IMR-90 (cell line): ENCODE results near the gene TNFRSF25. TPM values are rescaled to one million over a fixed set of nuclear protein-coding genes. Genes with fewer than 3 reads are reported as not detected.

ENCODE experiments used
- ATAC-seq: fragments of 200-7000 bp; cut with Tn5 transposase; 2 replicates; pipeline ENCODE4 v1.9.1; 2020; ENCODE audit warnings: low read depth, mild to moderate bottlenecking, moderate library complexity
- BruUV-seq: library from RNA; stranded (reverse); fragments of 400-500 nt; replicated peaks from 2 replicates; lab custom pipeline; 2021; lab: Mats Ljungman, UMichigan
- CTCF ChIA-PET: fragments of 300-600 bp; formaldehyde crosslinking; extraction: SDS; loops from one replicate; lab custom pipeline; 2021; ENCODE audit warnings: antibody characterized with exemption; lab: Yijun Ruan, JAX
- POLR2A ChIA-PET: fragments of 300-600 bp; sonication (Branson Sonifier 250); formaldehyde crosslinking; loops from one replicate; lab custom pipeline; 2022; ENCODE audit warnings: antibody characterized with exemption; ENCODE audit not compliant: unreplicated experiment; lab: Charles Lee
- DNase-seq: peaks from one replicate; pipeline ENCODE4 v3.0.0; 2013
- H2AFZ ChIP-seq: replicated peaks from 2 replicates; pipeline ENCODE3; 2013; ENCODE audit warnings: low read length, mild to moderate bottlenecking; ENCODE audit not compliant: poor library complexity
- H2AK5ac ChIP-seq: 2 replicates; pipeline ENCODE4 v1.6.1; 2013; ENCODE audit warnings: low read depth, low read length, inconsistent platforms
- H2AK9ac ChIP-seq: replicated peaks from 2 replicates; pipeline ENCODE3; 2013; ENCODE audit warnings: mild to moderate bottlenecking, low read depth, low read length, moderate library complexity; ENCODE audit not compliant: poor library complexity
- H2BK120ac ChIP-seq: 2 replicates; pipeline ENCODE4 v1.6.1; 2013; ENCODE audit warnings: low read depth, low read length, inconsistent platforms
- H2BK15ac ChIP-seq: 3 replicates; pipeline ENCODE4 v1.6.1; 2013; ENCODE audit warnings: low read depth, low read length, inconsistent platforms
- H2BK20ac ChIP-seq: 2 replicates; pipeline ENCODE4 v1.6.1; 2013; ENCODE audit warnings: low read depth, mild to moderate bottlenecking, inconsistent platforms, low read length, moderate library complexity
- H2BK5ac ChIP-seq: 2 replicates; pipeline ENCODE4 v1.6.1; 2013; ENCODE audit warnings: mild to moderate bottlenecking, low read depth, low read length, inconsistent platforms; ENCODE audit not compliant: poor library complexity, severe bottlenecking
- H3K14ac ChIP-seq: replicated peaks from 2 replicates; pipeline ENCODE4 v1.6.1; 2013; ENCODE audit warnings: low read depth, low read length, inconsistent platforms
- H3K18ac ChIP-seq: 2 replicates; pipeline ENCODE4 v1.6.1; 2013; ENCODE audit warnings: low read depth, low read length, control low read depth
- H3K23ac ChIP-seq: 2 replicates; pipeline ENCODE4 v1.6.1; 2013; ENCODE audit warnings: low read depth, low read length, inconsistent platforms
- H3K27ac ChIP-seq: 2 replicates; pipeline ENCODE4 v1.5.1; 2013; ENCODE audit warnings: mild to moderate bottlenecking, control low read depth, low read length; ENCODE audit not compliant: insufficient read depth
- H3K27me3 ChIP-seq: 2 replicates; pipeline ENCODE4 v1.6.1; 2013; ENCODE audit warnings: low read length; ENCODE audit not compliant: control insufficient read depth, insufficient read depth
- H3K36me3 ChIP-seq: 2 replicates; pipeline ENCODE4 v1.6.1; 2013; ENCODE audit warnings: low read length, mixed read lengths; ENCODE audit not compliant: control insufficient read depth, insufficient read depth
- H3K4ac ChIP-seq: 2 replicates; pipeline ENCODE4 v1.6.1; 2013; ENCODE audit warnings: low read depth, low read length, inconsistent platforms
- H3K4me1 ChIP-seq: 2 replicates; pipeline ENCODE4 v1.6.1; 2013; ENCODE audit warnings: low read length, mixed read lengths; ENCODE audit not compliant: control insufficient read depth, insufficient read depth
- H3K4me2 ChIP-seq: 2 replicates; pipeline ENCODE4 v1.6.1; 2013; ENCODE audit warnings: low read depth, mild to moderate bottlenecking, control low read depth, low read length, moderate library complexity
- H3K4me3 ChIP-seq: 2 replicates; pipeline ENCODE4 v1.5.1; 2013; ENCODE audit warnings: low read depth, mild to moderate bottlenecking, control low read depth, low read length, moderate library complexity; ENCODE audit not compliant: insufficient read depth
- H3K56ac ChIP-seq: 2 replicates; pipeline ENCODE4 v1.6.1; 2013; ENCODE audit warnings: low read length, inconsistent platforms; ENCODE audit not compliant: insufficient read depth; ENCODE audit errors: extremely low read depth
- H3K79me1 ChIP-seq, 2 experiments: 2 replicates each; pipeline ENCODE4 v1.6.1; 2013; ENCODE audit warnings: low read length in 2 of 2, inconsistent platforms in 1 of 2, low read depth in 1 of 2
- H3K9ac ChIP-seq: 2 replicates; pipeline ENCODE4 v1.6.1; 2013; ENCODE audit warnings: low read depth, low read length, control low read depth
- H3K9me1 ChIP-seq: 2 replicates; pipeline ENCODE4 v1.6.1; 2013; ENCODE audit warnings: low read length, inconsistent platforms; ENCODE audit not compliant: insufficient read depth
- H3K9me3 ChIP-seq: 2 replicates; pipeline ENCODE4 v1.6.1; 2013; ENCODE audit warnings: low read length; ENCODE audit not compliant: control insufficient read depth, insufficient read depth
- H4K20me1 ChIP-seq: 2 replicates; pipeline ENCODE4 v1.6.1; 2013; ENCODE audit warnings: low read length, inconsistent platforms; ENCODE audit not compliant: insufficient read depth
- H4K5ac ChIP-seq: 2 replicates; pipeline ENCODE4 v1.6.1; 2013; ENCODE audit warnings: mild to moderate bottlenecking, low read depth, low read length, control low read depth
- H4K8ac ChIP-seq, 2 experiments: 2 replicates each; pipeline ENCODE4 v1.6.1; 2013; ENCODE audit warnings: low read depth in 2 of 2, low read length in 2 of 2, control low read depth in 1 of 2, inconsistent platforms in 1 of 2
- H4K91ac ChIP-seq: 2 replicates; pipeline ENCODE4 v1.6.1; 2013; ENCODE audit warnings: low read depth, low read length, inconsistent platforms; ENCODE audit not compliant: insufficient read depth
- BHLHE40 ChIP-seq: fragments of 150-350 bp; IDR thresholded peaks from 2 replicates; pipeline ENCODE4 v1.6.1; 2016; ENCODE audit warnings: mild to moderate bottlenecking, low read depth, low read length
- CEBPB ChIP-seq: IDR thresholded peaks from 2 replicates; pipeline ENCODE4 v1.6.1; 2012; ENCODE audit warnings: low read depth, low read length, improper control_type of control experiment
- CHD1 ChIP-seq: IDR thresholded peaks from 2 replicates; pipeline ENCODE4 v1.6.1; 2012; ENCODE audit warnings: low read depth, low read length, improper control_type of control experiment
- CTCF ChIP-seq: conservative IDR thresholded peaks from 2 replicates; pipeline ENCODE4 v1.5.1; 2012; ENCODE audit warnings: mild to moderate bottlenecking, low read depth, low read length, improper control_type of control experiment
- ELK1 ChIP-seq: fragments of 150-350 bp; IDR thresholded peaks from 2 replicates; pipeline ENCODE4 v1.6.1; 2016; ENCODE audit warnings: low read depth, mild to moderate bottlenecking, low read length, moderate library complexity, borderline replicate concordance
- FOS ChIP-seq: fragments of 150-350 bp; IDR thresholded peaks from 2 replicates; pipeline ENCODE4 v1.6.1; 2016; ENCODE audit warnings: low read depth, low read length
- MAFK ChIP-seq: IDR thresholded peaks from 2 replicates; pipeline ENCODE4 v1.6.1; 2012; ENCODE audit warnings: low read depth, low read length, improper control_type of control experiment
- MAZ ChIP-seq: IDR thresholded peaks from 2 replicates; pipeline ENCODE4 v1.6.1; 2012; ENCODE audit warnings: low read depth, mild to moderate bottlenecking, low read length, improper control_type of control experiment, moderate library complexity, borderline replicate concordance
- NFE2L2 ChIP-seq: fragments of 150-350 bp; IDR thresholded peaks from 2 replicates; pipeline ENCODE4 v1.6.1; 2016; ENCODE audit warnings: low read depth, mild to moderate bottlenecking, low read length
- POLR2A ChIP-seq: IDR thresholded peaks from 2 replicates; pipeline ENCODE4 v1.6.1; 2012; ENCODE audit warnings: mild to moderate bottlenecking, low read depth, low read length
- RCOR1 ChIP-seq: IDR thresholded peaks from 2 replicates; pipeline ENCODE4 v1.6.1; 2012; ENCODE audit warnings: mild to moderate bottlenecking, low read length, improper control_type of control experiment; ENCODE audit not compliant: insufficient replicate concordance
- RFX5 ChIP-seq: IDR thresholded peaks from 2 replicates; pipeline ENCODE4 v1.8.0; 2012; ENCODE audit warnings: low read depth, mild to moderate bottlenecking, low read length, moderate library complexity
- SMC3 ChIP-seq: fragments of 150-350 bp; IDR thresholded peaks from 2 replicates; pipeline ENCODE4 v1.6.1; 2016; ENCODE audit warnings: low read depth, mild to moderate bottlenecking, antibody characterized with exemption, low read length, moderate library complexity
- WGBS, 2 experiments: methylation state at CpG; one replicate each; pipeline versions ENCODE4 v1.1.5 to v1.1.7; 2013; ENCODE audit warnings: missing lambda C conversion rate in 2 of 2; ENCODE audit not compliant: insufficient read length in 1 of 2; ENCODE audit errors: extremely low coverage in 2 of 2; 5-methylcytosine and 5-hydroxymethylcytosine counted together
- dilution Hi-C: fragments of 300-500 bp; cut with HindIII; formaldehyde crosslinking; loops from one replicate; pipeline ENCODE4 v1.14.3; 2018; ENCODE audit warnings: low sequenced_read_pairs; ENCODE audit not compliant: unreplicated experiment
- in situ Hi-C: fragments of 300-500 bp; cut with MboI; formaldehyde crosslinking; loops from 3 replicates; pipeline ENCODE4 v1.14.3; 2019; ENCODE audit warnings: low sequenced_read_pairs, inconsistent platforms, mixed read lengths
- intact Hi-C: fragments of 100-400 bp; cut with micrococcal nuclease; formaldehyde crosslinking; loops from 2 replicates; pipeline ENCODE4 v1.10.0; 2022
- polyA plus RNA-seq, 3 experiments: library from polyadenylated mRNA; depleted of rRNA; stranded (reverse); fragments of >200 nt; gene quantifications; 2 replicates each; pipeline ENCODE4 v1.2.3, GENCODE V29; 2012; ENCODE audit warnings: low replicate concordance in 1 of 3
- total RNA-seq: library from RNA; depleted of rRNA; stranded (reverse); fragments of >200 nt; gene quantifications from 2 replicates; pipeline ENCODE4 v1.2.3, GENCODE V29; 2012
- TF ChIP-seq, protein P1 (sequence below): fragments of 150-350 bp; IDR thresholded peaks from 2 replicates; pipeline ENCODE4 v1.6.1; 2017; ENCODE audit warnings: mild to moderate bottlenecking, antibody characterized with exemption, low read length, low read depth

TNFRSF25 gene
- total and polyA plus RNA-seq, 2 of the 4 experiments (the other 2 are of a cell fraction), result 1.3 to 11.2 TPM

DNA sequence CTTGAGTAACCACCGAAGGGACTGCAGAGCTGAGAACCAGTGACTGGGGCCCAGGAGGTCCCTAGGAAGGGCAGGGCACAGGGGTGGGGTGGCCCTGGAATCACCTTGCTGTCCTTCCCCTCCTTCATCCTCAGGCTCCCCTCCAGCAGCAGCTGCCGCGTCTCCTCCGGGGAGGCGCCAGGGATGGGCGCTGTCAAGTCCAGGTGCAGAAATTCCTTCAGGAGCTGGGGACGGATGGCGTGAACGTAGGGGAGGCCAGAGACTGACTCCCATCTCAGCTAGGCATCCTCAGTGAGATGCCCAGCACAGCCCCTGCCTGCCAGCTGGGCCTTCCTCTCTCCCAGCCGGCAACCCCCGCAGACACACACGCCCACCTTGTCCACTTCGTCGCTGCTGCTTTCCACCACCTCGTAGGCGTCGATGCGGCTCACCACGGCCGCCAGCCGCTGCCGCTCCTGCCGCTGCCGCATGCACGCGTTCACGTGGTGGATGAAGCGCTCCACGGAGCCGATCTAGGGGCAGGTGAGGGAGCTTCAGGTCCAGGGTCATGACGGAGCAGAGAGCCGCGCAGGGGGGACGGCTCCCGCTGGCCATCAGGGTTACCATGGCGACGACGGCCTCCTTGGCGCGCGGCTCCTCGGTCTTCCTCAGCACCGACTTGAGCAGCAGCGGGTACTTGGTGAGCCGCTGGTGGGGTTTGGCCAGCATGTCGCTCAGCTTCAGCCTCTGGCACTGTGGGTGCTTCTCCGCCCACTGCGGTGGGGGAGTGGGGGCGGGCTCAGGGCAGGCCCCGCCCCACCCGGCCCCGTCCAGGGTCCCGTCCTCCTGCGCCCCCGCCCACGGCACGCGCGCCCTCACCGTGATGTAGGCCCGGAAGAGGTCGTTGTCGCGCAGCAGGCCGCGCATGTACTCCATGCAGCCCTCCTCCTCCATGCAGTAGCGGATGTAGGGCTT, 4.4 kb upstream of the TNFRSF25 start:
- DNase-seq (no peak), ATAC-seq (no peak)
- peaks cover 1% of the 10 kb centered on the region for H4K20me1 ChIP-seq
- no peak overlapping the region for H2BK20ac ChIP-seq
- H3K79me1 ChIP-seq, result no peaks in the 10 kb centered on the region
- H3K56ac ChIP-seq, result no peak overlapping the region
- peak overlapping the region; percentile 33 for H2AFZ ChIP-seq
- H3K23ac ChIP-seq, result no peak overlapping the region
- H3K4me1 ChIP-seq, result no peaks in the 10 kb centered on the region
- H3K27me3 ChIP-seq, result no peaks in the 10 kb centered on the region
- intact Hi-C loops, result no loop called here
- no peak overlapping the region for H3K4me2 ChIP-seq
- BruUV-seq, result no TSS peak
- H2BK120ac ChIP-seq, result no peak overlapping the region
- no peak overlapping the region for H3K9ac ChIP-seq
- no peaks in the 10 kb centered on the region for H3K9me3 ChIP-seq
- peaks cover 49% of the 10 kb centered on the region for H3K36me3 ChIP-seq
- H4K91ac ChIP-seq, result no peak overlapping the region
- H3K4ac ChIP-seq, result no peak overlapping the region
- no peak overlapping the region for H2BK5ac ChIP-seq
- no peak overlapping the region for H2AK5ac ChIP-seq
- no peak overlapping the region for H2AK9ac ChIP-seq
- no peak overlapping the region for H3K14ac ChIP-seq
- H4K5ac ChIP-seq, result no peak overlapping the region
- ChIA-PET POLR2A (no interaction called here), CTCF (no interaction called here)
- H3K18ac ChIP-seq, result no peak overlapping the region
- H2BK15ac ChIP-seq, result no peak overlapping the region
- in situ Hi-C loops, result no loop called here
- no peak overlapping the region for H3K27ac ChIP-seq
- no peak overlapping the region for H3K4me3 ChIP-seq
- H3K9me1 ChIP-seq, result no peaks in the 10 kb centered on the region
- dilution Hi-C loops, result no loop called here
- 87% methylated on average over 37 of the region's 67 CpGs; no CpG with 5 or more reads in 1 of the 2 experiments for WGBS, 2 experiments
- no peak overlapping the region for H4K8ac ChIP-seq
- TF ChIP-seq, protein P1, sequence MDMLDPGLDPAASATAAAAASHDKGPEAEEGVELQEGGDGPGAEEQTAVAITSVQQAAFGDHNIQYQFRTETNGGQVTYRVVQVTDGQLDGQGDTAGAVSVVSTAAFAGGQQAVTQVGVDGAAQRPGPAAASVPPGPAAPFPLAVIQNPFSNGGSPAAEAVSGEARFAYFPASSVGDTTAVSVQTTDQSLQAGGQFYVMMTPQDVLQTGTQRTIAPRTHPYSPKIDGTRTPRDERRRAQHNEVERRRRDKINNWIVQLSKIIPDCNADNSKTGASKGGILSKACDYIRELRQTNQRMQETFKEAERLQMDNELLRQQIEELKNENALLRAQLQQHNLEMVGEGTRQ, result no peak
- TF ChIP-seq RFX5, result no peak
- no peak for TF ChIP-seq MAZ
- TF ChIP-seq RCOR1, result no peak
- no peak for TF ChIP-seq CHD1
- no peak for TF ChIP-seq FOS
- TF ChIP-seq BHLHE40, result no peak
- no peak for TF ChIP-seq NFE2L2
- no peak for TF ChIP-seq CEBPB
- TF ChIP-seq POLR2A, result no peak
- TF ChIP-seq SMC3, result no peak
- no peak for TF ChIP-seq ELK1
- TF ChIP-seq CTCF, result no peak
- TF ChIP-seq MAFK, result no peak
